NCI-H82 treated with DMSO at 0.1 percent for 48 hours (cell line): ENCODE data around the gene FAM168B.
"Not testable (repeated sequence)": the region's sequence is repeated elsewhere in the genome, so short reads cannot be mapped to it uniquely, and the experiment has no call there.

ENCODE experiments used
- DNase-seq: peaks from one replicate; lab custom pipeline; 2025; ENCODE audit not compliant: unreplicated experiment; lab: John Stamatoyannopoulos, UW

Gene FAM168B

DNA sequence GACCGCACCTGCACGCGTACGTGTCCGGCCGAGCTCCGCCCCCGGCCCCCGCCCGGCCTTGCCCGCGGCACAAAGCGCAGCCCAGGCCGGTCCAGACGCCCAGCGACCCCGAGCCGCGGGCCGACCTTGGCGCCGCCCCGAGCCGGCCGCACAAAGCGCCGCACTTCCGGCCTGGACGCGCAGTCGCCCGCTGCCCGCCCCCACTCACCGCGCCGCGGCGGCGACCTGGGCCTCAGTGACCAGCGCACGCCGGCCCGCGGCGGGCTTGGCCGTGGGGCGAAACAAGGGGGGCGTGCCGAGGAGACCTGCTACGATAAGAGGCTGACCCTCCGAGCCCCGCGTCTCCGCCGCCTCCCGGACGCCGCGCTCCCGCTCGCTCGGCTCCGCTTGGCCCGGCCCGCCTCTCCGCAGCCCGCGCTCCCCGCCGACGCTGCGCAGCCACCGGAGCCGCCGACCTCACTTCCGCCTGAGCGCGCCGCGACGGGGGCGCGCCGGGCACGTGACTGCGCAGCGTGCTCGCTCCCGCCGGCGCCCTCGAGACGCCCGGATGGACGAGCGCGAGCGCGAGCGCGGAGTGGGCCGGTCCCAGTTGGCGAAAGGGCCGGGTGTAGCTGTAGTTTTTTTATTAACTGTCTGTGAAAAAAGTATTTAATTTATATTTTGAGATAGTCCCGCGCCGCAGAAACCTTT lies at the start of gene FAM168B:
FAM168B (minus strand) TSS at position 455 of the 690 bp plus-strand sequence. CDS start 10,814 bp downstream, outside the sequence.
- DNase-seq: peak; percentile 50

DNA sequence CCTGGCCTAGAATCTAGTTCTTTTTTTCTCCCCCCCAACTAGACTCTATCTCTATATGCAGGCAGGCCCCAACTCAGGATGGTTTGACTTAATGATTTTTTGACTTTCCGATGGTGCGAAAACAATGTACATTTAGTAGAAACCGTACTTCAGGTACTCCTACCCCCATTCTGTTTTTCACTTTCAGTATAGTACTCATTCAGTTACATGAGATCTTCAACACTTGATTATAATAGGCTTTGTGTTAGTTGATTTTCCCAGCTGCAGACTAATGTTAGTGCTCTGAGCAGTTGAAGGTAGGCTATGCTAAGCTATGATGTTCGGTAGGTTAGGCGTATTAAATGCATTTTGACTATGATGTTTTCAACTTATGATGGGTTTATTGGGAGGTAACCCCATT lies 49.6 kb upstream of the FAM168B start:
- DNase-seq: no peak

DNA sequence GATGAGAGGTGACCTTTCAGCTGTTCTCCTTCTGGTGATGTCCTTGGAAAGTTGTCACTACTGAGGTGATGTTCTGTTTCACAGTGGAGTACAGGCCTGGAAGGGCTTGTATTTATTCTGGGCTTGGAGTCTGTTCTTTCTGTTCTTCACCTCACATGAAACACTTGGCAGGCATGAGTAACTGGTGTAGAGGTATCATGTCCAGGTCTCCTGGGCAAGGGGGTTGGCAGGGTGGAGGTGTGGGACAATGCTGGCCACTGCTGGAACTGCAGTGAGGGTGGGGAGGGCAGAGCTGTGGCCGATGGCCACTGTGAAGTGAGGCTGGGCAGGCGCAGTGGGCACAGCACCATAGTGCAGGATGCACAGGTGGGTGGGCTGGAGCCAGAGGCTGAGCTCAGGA lies 47.3 kb upstream of the FAM168B start:
- no peak for DNase-seq

- DNase-seq: no peak
Observed at GRCh38 chr2:131132729-131133128, 39.5 kb upstream of the FAM168B start.

GRCh38 chr2:131130298-131130596 lies 37.0 kb upstream of the FAM168B start:
- DNase-seq: no peak

GRCh38 chr2:131127981-131128380 lies 34.7 kb upstream of the FAM168B start:
- no peak for DNase-seq

DNA sequence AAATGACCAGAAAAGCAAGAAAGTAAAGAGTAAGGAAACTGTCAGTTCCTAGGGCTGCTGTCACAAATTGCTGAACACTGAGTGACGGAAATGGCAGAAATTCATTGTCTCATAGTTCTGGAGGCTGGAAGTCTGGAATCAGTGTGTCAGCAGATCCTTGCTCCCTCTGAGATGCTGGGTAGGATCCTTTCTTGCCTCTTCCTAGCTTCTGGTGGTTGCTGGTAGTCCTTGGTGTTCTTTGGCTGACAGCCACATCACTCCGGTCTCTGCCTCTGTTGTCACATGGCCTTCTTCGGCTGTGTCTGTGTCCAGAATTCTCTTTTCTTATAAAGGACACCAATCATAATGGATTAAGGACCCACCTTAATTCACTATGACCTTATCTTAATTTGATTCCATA lies 33.8 kb upstream of the FAM168B start:
- no peak for DNase-seq

- DNase-seq: no peak
Observed at GRCh38 chr2:131126436-131126835, 33.2 kb upstream of the FAM168B start.

DNA sequence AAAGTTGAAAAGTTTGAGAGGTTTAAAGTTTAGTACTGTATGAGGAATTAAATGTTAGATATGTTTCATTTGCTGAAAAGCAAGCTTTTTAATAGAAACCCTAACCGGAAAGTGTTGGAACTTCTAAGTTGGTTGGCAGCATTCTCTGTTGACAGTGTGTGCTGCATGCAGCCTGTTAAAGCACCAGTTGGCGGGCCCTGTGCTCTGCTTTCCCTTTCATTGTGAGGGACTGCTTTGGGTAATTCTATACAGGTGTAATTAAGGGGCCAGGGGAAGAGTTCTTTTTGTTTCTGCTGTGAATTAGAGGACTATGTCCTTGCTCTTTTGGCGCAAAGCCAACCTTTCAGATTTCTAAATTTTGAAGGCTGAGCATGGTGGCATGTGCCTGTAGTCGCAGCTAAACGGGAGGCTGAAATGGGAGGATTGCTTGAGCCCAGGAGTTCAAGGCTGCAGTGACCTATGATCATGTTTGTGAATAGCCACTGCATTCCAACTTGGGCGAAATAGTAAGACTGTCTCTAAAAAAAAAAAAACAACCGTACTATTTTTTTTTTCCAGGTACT lies 32.0 kb upstream of the FAM168B start:
- no peak for DNase-seq

- no peak for DNase-seq
Observed at GRCh38 chr2:131123192-131123591, 29.9 kb upstream of the FAM168B start.

DNA sequence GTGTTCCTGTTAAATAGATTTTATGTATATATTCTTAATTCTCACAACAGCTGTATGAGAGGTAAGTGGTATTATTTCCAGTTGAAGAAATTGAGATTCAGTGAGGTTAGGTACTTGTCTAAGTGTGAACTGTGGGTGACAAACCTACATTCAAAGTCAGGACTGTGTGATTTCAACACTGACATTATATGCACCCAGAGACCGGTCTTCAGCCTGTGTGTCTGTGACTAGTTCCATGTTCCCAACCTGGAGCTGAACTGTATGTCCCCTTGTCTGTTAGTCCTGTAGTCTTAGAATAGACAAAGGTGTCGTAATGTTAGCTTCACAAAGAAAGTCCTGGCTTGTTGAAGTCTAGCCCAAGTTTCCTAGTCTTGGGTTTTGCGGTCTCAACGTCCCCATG lies 29.2 kb upstream of the FAM168B start:
- no peak for DNase-seq

GRCh38 chr2:131121464-131121863 lies 28.2 kb upstream of the FAM168B start:
- no peak for DNase-seq

- DNase-seq: no peak
Observed at GRCh38 chr2:131120815-131121317, 27.6 kb upstream of the FAM168B start.

GRCh38 chr2:131115752-131116151 lies 22.5 kb upstream of the FAM168B start:
- no peak for DNase-seq

- DNase-seq: not testable (repeated sequence)
Observed at GRCh38 chr2:131114950-131115349, 21.7 kb upstream of the FAM168B start.

- DNase-seq: no peak
Observed at GRCh38 chr2:131113566-131114227, 20.4 kb upstream of the FAM168B start.

- DNase-seq: no peak
Observed at GRCh38 chr2:131112529-131112928, 19.3 kb upstream of the FAM168B start.

GRCh38 chr2:131105950-131106801 lies 12.9 kb upstream of the FAM168B start:
- no peak for DNase-seq

GRCh38 chr2:131105156-131105949 lies 12.1 kb upstream of the FAM168B start, which contains the start of gene PLEKHB2:
Gene PLEKHB2, plus strand, starts transcription at chr2:131105336. Its CDS starts 15,606 bp downstream, at chr2:131120942.
- peak; percentile 73 for DNase-seq

- peak; percentile 73 for DNase-seq
Observed at GRCh38 chr2:131104487-131105155, 11.4 kb upstream of the FAM168B start.
